Measurements from ENCODE around the gene HAL.
"Not testable (repeated sequence)": the region's sequence is repeated elsewhere in the genome, so short reads cannot be mapped to it uniquely, and the experiment has no call there.

HAL gene

GRCh38 chr12:95975491-95975890 lies 20.7 kb downstream of the HAL start:
- DNase-seq (ENCODE audit: low read depth) = no peak

GRCh38 chr12:95974358-95974757 lies 21.8 kb downstream of the HAL start:
- DNase-seq (ENCODE audit: low read depth) = no peak

DNA sequence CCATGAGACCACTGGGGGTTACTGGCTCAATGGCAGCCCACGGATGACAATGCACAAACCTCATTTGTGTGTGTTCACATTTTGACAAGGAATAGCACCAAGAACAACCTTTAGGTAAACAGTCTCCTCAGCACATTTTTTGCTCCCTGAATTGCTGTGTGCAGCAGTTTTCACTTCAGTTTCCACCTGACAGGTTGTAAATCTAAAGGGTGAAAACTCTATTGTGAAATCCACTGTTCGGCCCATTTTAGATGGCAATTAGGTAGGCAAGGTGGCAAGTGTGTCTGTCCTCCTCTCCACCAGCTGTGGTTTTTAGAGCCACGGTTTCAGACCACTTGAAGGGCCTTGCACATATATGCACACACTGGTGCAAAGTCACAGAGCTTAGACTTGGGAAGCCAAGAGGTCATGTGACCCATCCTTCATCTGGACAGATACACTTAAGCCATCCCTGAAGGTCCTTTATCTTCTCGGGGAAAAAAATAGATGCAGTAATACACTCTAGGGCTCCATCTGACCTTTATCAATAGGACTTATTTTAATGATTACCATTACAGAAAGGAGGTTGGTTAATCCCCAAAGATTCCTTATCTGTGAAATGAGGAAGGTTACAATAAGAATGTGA lies 23.2 kb downstream of the HAL start:
- DNase-seq (ENCODE audit: low read depth) = no peak

- no peak for DNase-seq (ENCODE audit: low read depth)
Observed at GRCh38 chr12:95970905-95971304, 25.2 kb downstream of the HAL start.

DNA sequence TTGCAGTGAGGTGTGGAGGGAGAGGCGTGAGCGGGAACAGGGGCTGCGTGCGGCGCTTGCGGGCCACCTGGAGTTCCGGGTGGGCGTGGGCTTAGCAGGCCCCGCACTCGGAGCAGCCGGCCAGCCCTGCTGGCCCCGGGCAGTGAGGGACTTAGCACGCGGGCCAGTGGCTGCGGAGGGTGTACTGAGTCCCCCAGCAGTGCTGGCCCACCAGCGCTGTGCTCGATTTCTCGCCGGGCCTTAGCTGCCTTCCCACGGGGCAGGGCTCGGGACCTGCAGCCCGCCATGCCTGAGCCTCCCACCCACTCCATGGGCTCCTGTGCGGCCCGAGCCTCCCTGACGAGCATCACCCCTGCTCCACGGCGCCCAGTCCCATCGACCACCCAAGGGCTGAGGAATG lies 27.0 kb downstream of the HAL start:
- not testable (repeated sequence) for DNase-seq (ENCODE audit: low read depth)

DNA sequence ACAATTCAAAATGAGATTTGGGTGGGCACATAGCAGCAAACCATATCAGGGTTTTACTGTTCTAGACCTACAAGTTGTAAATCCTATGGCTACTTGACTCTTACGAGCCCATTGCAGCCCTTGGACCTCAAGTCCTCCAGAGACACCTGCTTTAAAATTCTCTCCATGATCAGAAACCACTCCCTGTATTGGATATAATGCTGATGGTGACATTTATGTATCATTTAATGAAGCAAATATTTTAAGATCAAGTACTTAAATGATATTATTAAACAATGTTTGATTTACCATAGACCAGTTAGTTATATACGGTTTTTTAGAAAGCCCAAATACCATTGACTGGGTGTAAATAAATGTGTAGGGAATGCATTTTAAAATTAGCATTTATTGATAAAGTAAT lies 28.8 kb downstream of the HAL start:
- DNase-seq (ENCODE audit: low read depth) = no peak

GRCh38 chr12:95966287-95966870 lies 29.8 kb downstream of the HAL start:
- DNase-seq (ENCODE audit: low read depth) = no peak

DNA sequence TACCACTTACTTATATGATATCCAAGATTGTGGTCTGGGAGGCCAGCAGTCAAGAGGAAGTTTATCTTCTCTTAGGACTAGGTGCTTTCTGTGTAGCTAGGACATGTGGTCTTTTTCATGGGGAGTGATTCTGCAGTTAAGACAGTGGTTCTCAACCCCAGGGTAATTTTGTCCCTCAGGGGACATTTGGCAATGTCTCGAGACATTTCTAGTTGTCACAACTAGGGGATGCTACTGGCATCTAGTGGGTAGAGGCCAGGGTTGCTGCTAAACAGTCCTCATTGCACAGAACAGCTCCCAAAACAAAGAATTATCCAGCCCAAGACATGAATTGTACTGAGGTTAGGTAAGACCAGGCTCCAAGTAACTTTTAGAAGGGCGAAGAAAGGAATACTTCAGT lies 33.0 kb downstream of the HAL start:
- DNase-seq (ENCODE audit: low read depth) = no peak

- DNase-seq (ENCODE audit: low read depth) = no peak
Observed at GRCh38 chr12:95962222-95962621, 33.9 kb downstream of the HAL start.

GRCh38 chr12:95960241-95960640 lies 35.9 kb downstream of the HAL start:
- DNase-seq (ENCODE audit: low read depth) = no peak

GRCh38 chr12:95959107-95959506 lies 37.0 kb downstream of the HAL start:
- DNase-seq (ENCODE audit: low read depth) = no peak

GRCh38 chr12:95956557-95957145 lies 39.5 kb downstream of the HAL start:
- DNase-seq (ENCODE audit: low read depth) = no peak

DNA sequence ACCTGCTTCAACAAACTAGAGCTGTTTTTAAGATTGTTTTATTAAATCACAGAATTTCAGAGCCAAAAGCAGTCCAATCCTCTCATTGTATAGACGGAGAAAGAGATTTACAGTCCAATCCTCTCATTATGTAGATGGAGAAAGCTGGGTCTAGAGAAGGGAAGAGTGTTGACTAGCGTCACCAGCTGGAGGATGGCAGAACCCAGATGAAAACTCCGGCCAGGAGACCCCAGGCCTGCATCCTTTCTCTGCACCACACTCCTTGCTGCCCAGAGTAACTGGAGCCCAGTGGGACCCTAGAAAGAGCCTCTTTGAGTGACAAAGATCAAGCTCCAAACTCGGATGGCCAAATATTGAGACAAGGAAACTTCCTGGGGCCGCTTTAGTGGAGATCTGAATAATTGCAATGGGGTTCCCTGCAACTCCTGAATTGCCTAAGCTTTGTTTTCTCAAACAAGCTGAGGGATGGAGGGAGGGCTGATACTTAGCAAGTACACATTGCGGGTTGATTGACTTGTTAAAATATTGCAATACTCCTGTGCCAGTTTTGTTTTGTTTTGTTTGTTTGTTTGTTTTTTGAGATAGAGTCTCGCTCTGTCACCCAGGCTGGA lies 40.5 kb downstream of the HAL start:
- DNase-seq (ENCODE audit: low read depth) = no peak

GRCh38 chr12:95953000-95953399 lies 43.1 kb downstream of the HAL start:
- DNase-seq (ENCODE audit: low read depth) = no peak

GRCh38 chr12:95951515-95951914 lies 44.6 kb downstream of the HAL start:
- DNase-seq (ENCODE audit: low read depth) = no peak

- DNase-seq (ENCODE audit: low read depth) = no peak
Observed at GRCh38 chr12:95949477-95950206, 46.5 kb downstream of the HAL start.

GRCh38 chr12:95944108-95944704 lies 51.9 kb downstream of the HAL start:
- no peak for DNase-seq (ENCODE audit: low read depth)

GRCh38 chr12:95943330-95943842 lies 52.8 kb downstream of the HAL start, which contains the start of gene AMDHD1:
Gene AMDHD1, plus strand, starts transcription at chr12:95943331. Its CDS starts 68 bp downstream, at chr12:95943399.
- no peak for DNase-seq (ENCODE audit: low read depth)

GRCh38 chr12:95942524-95943329 lies 53.4 kb downstream of the HAL start, which contains the start of gene CCDC38:
Gene CCDC38, minus strand, starts transcription at chr12:95942614. Its CDS starts 6,105 bp downstream, at chr12:95936509.
- DNase-seq (ENCODE audit: low read depth) = peak; percentile 53

DNA sequence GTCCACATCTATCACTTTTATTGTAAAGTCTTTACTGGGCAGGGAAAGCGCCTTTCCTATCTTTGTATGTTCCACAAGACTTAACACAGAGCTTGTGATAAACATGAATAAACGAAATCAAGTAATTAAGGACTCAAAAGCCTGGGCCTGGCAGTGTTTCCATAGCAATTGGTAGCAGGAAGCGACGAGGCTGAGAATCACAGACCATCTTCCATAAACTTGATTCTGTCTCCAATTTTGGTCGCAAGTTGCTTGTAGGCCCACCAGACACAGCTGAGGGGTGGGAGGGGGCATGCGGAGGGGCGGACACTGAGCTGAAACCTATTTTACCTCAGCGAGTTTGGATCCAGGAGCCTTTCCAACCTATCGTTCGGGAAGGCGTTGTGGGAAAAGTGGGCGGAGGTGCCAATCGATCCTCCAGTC lies 54.0 kb downstream of the HAL start:
- no peak for DNase-seq (ENCODE audit: low read depth)

DNA sequence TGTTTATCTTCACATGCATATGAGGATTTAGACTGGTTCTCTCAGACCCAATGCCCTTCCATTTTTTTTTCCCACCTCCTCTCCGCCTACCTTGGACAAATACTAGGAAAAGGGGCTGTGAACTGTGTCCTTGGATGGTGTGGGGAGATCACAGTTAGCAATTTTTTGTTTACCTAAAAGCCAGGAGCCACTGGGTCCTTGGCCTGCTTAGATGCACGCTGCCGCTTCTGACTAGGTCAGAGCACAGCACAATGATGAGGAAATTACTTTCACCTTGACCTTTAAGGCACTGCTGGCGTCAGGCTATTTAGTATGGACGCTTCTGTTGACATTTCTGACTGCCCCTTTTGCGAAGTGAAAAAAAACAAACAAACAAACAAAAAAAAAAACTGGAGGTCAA lies 55.6 kb downstream of the HAL start:
- no peak for DNase-seq (ENCODE audit: low read depth)

Data from fibroblast of the conjunctiva (primary cell).